Fibroblast of skin of back (primary cell): ENCODE measurements around the gene SOBP.

Source experiments
- DNase-seq: peaks from one replicate; pipeline ENCODE4 v3.0.0-alpha.2; 2013

SOBP gene

DNA sequence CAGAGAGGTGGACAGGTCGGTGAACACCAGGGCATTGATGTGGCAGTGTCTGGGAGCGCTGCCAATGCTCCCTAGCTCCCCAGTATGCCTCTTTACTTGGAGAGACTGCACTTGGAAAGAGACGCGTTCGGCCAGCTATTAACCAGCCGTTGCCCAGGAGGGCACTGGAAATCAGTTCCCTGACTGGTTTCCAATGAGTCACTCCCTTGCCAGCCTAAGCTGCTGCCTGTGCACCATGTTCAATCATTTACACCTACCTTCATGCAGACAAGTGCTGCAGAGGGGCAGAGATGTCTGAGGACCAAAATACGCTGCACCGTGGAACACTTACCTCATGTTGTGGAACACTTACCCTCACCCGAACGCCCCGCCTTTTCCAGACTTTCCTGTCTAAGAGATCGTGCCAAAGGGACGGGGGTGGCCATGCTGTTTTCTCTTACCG lies 151.6 kb downstream of the SOBP start:
- no peak for DNase-seq

DNA sequence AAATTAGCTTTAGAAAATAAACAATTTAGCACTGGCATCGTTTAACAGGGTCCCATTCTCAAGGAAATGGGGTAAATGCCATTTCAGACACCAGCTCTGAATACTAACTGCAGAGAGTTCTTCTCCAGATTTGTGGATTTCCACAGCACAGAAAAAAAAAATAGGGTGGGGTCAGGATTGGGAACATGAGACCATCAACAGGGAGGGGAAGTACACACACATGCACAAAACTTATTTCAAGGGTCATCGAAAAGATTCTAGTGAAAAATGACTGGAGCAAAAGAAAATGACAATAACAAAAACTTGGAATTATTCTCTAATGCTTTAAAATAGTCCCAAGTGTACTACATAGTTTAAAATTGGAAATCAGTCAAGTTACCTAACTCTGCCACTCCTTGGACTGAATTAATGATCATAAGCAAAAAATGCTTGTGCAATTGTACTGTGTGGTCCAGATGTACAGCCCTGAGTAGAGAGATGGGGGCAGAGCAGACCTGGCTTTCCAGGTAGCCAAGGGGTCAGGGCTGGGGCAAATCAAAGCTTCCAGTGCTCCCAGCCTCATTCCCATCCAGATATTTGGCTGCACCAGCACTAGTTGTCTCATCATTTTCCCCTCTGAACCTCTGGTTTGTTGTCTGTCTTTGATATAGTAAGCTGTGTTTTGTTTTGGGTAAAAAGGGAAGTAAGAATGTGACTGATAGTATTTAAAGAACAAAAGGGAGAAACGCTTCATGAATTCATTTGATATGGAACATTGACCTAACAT lies 152.4 kb downstream of the SOBP start:
- DNase-seq: no peak

DNA sequence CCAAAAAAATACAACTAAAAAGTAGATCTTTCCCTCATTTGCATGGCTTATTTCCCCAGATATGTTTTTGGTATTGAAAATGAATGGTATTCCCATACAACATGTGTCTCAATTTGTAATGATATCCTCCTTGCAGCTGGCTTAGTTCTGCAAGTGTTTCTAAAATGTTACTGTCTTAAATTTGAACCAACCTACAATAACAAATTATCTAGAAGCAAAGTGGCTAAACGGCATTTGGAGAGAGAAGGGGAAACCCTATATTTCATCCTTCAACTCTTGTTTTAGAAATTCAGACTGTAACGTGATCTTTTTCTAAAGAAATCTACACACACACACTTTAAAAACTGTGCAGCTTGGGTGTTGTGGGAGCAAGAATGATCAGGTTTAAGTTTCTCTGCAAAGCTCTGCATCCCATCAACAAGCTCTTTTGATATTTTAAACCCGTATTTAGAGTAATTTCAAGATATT lies 153.0 kb downstream of the SOBP start:
- DNase-seq: no peak

DNA sequence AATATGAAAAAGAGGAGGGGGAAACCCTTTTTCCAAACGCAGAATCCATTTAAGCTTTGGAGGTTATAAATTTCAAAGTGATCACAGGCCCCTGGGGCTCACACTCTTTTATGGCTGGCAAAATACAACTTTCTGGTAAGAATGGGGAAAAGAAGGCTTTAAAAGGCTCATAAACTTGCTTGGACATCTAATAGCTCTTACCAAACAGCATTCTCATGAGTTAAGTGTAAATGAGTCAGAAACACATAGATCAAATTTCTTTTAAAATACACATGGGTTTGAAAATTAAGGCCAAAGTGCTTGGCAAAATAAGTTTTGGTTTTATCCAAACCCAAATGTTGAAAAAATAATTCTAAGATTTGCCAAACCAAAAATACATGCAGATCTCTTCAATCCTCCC lies 154.6 kb downstream of the SOBP start:
- no peak for DNase-seq

DNA sequence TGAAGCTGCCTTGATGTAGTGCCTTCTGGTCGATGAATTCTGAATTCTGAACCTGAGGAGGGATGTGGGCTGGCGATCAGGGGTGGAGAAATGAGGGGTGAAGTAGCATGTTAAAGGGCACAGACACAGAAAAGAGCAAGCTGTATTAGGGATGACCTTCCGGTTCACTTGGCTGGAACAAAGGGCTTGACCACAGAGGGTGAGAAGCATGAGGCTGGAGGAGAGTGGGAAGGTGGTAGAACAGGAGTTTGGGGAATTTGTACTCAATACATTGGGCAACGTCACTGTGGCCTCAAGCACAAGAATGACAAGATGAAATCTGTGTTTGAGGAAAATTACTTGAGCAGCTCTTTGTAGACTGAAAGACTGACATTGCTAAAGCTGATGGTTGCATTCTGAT lies 155.8 kb downstream of the SOBP start:
- DNase-seq: no peak

DNA sequence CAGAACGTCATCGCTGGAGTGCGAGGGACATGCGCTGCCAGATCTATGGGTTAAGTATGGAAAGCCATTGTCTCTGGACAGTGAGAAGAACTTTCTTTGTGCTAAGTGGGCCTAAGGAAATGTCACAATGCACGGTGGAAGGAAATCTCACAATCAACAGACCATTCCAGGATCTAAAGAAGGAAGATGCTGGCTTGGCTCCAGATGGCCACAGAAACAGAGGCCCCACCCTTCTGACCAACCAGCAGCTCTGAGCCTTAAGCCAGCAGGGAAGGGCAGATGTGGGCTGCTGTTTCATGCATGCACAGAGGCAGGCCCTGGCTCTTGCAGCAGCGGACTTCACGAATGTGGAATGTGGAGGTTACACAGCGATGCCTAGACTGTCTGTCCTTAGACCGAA lies 156.3 kb downstream of the SOBP start:
- no peak for DNase-seq

DNA sequence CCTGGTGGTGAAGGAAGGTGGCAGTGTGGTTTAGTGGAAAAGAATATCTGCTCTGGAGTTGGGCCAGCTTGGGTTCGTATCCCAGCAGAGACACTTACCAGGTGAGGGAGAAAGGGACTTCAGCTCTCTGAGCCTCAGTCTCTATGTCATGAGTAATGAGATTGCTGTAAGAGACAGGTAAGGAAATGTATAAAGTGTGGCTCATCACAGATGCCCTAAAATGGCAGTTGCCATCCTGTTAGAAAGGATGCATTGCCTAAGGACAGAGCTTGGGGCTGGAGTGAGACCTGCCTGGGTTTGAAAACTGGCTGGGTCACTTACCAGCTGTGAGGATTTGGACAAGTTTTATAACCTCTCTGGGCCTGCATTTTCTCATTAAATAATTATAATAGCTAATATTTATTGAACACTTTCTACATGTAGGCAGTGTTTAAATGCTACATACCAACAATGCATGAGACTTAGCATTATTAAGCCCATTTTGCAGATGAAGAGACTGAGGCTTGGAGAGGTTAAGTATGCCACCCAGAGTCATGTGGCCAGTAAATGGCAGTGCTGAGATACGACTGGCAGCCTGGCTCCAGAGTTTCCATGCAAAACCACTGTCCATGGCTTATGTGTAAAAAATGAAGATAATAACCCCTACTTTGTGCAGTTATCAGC lies 157.0 kb downstream of the SOBP start:
- DNase-seq: no peak

DNA sequence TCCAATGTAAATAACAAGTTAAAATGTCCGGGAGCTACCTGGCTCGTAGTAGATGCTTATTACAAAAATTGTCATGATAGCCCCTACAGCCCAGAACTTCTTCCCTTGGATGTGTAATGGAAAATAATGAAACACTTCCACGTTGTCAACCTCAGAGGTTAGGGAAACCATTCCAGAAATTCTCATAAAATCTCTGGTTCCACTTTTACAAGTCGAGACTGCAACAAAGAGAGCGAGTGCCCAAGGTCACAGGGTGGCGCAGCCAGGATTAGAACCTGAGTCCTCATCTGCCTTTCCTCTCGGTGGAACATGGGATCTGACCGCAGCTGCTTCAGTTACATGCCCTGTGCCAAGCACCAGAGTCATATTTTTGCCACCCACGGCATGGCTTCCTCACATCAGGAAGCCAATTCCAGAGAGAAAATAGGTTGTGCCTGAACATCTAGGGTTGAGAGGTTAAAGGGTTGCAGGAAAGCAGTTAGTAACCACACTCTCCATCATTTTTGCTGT lies 157.6 kb downstream of the SOBP start:
- no peak for DNase-seq

DNA sequence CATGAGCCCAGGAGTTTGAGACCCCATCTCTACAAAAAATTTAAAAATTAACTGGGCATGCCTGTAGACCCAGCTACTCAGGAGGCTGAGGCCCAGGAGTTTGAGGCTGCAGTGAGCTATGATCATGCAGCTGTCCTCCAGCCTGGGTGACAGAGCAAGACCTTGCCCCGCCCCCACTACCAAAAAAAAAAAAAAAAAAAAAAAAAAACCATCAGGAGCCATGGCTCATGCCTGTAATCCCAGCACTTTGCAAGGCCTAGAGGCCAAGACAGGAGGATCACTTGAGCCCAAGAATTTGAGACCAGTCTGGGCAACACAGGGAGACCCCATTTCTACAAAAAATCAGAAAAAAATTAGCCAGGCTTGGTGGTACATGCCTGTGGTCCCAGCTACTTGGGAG lies 159.1 kb downstream of the SOBP start:
- DNase-seq: no peak

DNA sequence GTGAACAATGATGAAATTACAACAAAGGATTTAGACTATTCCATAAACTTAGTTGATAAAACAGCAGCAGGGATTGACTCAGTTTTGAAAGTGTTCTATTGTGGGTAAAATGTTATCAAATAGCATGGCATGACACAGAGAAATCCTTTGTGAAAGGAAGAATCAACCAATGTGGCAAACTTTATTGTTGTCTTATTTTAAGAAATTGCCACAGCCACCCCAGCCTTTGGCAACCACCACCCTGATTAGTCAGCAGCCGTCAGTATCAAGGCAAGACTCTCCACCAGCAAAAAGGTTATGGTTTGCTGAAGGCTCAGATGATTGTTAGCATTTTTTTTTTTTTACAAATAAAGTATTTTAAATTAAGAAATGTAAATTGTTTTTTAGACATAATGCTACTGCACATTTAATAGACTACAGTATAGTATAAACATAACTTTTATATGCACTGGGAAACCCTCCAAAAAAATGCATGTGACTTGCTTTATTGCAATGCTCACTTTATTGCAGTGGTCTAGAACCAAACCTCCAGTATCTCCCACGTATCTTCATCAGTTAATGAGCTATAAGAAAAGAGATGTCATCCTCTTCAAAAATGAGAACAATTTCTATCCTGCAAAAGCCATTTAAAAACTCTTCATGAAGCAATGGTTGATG lies 162.7 kb downstream of the SOBP start:
- DNase-seq: no peak

DNA sequence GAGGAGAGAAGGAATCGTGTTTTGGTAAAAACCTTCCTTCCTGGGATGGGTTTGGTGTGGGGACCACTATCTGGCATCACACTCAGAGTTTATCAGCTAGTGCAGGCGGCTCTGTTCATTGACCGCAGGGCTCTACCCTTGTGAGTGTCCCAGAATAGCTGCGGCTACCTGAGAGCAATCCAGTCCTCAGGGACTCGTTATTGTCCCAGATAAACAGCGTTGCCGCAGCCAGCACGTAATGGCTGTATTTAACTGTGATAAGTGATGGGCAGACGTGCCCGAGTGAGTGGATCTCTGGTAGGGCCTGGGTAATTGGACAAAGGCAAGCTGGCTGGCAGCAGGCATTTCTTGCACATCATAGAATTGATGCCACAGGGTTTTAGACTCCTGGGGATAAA lies 163.3 kb downstream of the SOBP start:
- DNase-seq: no peak

DNA sequence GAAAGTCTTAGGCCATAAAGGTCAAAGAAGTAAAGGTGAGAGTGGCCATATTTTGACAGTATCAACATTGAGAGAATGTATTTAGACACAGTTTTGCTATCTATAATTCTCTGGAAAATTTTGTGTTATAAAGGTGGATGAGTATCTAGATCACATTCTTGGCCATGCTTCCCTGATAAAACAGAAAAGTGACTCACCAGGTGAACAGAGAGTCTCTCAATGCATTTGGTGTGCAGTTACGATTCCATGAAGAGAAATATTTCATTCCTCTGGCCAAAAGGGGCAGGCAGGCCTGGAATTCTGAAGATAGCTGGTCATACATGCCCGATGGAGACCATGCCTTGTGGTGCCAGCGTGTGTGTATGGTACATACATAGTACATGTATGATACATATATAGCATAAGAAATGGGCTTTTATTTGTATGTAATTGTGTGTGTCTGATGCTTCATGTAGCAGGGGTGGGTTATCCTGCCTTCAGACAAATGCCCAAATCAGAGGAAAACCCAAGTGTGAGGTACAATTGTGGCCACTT lies 164.0 kb downstream of the SOBP start:
- no peak for DNase-seq

DNA sequence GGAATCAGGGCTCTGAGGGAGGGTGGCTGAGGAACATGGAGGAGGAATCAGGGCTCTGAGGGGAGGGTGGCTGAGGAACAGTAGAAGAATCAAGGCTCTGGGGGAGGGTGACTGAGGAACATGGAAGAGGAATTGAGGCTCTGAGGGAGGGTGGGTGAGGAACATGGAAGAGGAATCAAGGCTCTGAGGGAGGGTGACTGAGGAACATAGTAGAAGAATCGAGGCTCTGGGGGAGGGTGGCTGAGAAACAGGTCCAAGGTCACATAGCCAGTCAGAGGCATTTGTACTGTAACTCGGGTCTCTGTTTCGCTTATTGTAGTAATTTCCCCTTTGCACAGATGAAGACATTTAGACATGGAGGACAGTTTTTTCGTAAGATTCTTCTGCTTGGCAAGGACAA lies 164.8 kb downstream of the SOBP start:
- no peak for DNase-seq

DNA sequence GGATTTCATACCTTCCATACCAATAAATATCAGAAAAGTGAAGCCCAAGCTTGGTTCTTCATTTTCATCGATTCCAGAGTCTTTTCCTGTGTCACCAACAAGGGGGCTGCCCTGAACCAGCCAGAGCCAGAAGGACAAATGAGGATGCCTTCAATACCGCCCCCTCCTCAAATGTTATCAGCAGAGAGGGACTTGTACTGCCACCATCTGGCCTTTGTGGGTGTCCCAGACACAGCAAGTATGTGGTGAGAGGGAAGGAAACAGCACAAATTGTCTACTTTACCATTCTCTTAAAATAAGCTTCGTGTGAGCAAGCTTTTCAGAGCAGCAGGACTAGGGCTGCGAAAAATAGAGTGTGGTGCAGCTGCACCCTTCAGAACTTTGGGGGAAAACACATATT lies 165.3 kb downstream of the SOBP start:
- no peak for DNase-seq

DNA sequence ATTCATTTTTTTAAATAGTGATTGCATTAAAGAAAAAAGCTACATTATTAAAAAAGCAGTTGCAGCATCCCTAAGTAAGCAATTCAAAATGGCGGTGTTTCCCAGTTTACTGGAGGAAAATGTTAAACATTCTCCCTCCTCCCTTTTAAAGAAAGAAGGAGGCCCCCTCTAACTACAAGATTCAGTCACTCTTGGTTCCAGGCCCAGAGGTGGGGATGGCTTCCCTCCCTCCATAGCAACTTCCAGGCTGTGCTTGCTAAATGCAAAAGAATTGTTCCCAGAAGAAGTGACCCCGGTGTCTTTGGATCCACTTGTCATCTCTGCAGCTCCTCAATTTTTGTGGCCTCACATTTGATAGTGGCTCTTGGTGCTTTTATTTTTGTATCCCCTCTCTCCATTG lies 165.9 kb downstream of the SOBP start:
- no peak for DNase-seq

DNA sequence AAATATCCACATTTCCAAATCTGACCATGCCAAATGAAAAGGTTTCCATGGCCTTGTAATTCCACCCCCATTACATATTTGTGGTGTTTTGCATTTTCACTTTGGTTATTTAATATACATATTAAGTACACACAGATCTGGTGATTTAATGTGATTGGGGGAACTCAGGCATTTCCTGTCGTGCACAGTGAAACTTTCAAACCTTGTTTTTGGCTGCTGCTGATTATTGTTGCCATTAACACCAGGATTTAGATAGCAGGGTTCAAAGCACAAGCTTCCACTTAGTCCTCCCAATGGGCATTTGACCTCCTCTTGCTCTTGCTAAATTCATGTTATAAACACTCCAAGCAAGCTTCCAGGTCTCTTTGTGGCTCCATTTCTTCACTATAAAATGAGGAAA lies 166.5 kb downstream of the SOBP start:
- peak; percentile 27 for DNase-seq

DNA sequence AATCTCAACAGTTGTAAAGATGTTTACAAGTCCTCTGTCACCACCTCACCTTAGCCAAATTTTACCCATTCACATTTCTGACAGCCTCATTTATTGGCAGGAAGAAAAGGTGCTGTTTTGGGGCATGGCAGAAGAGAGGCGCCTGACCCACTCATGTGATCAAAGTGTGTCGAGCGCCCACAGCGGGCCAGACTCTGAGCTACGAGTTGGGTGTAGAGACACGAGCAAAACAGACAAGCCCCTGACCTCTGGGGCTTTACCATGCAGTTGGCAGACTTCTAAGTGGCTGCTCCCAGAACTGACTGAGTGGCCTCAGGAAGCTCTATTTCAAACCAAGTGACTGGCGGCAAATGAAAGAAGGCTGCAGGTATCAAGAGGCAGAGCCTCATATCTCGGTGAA lies 167.0 kb downstream of the SOBP start:
- no peak for DNase-seq

DNA sequence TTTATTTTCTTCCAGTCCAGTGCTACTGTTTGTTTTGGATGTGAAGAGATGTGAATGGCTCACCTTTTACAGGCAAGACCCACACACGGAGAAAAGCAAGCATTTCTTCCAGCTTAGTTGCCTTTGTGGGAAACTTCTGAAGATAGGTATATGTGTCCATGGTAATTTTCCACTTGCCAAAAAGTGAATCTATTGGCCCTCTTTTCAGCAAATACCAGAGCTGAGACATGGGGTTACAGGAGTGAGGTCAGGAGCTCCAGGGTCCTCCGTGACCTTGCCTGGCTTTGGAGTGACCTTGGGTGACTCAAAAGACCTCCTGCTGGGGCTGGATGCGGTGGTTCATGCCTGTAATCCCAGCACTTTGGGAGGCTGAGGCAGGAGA lies 167.4 kb downstream of the SOBP start:
- no peak for DNase-seq

DNA sequence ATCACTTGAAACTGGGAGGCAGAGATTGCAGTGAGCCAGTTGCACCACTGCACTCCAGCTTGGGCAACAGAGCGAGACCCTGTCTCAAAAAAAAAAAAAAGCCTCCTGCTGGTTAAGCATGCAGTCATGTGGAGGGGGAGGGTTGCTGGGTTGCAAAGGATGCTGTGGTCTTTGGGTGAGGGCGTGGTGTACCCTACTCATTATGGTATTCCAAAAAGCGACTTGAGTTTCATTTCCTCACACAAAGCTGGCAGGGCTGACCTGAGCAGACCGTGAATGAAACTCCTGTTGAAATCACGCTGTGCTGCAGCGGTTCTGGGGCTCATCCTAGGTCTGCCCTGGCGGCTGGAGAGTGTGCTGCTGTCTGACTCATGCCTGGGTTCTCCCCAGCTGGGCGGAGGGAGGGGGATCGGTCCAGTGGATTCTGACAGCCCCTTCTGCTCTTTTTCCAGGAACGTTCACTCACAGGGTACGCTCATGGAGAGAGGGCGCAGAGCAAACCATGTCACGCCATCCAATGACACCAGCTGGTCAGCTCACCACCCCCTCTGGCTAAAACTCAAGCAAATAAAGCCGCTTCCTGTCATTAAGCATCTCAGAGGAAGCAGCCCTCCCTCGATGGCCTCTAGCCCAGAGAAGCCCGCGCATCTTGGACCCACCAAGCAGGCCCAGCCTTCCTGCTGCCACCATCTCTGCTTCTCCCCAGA lies 168.0 kb downstream of the SOBP start:
- DNase-seq: peak; percentile 33

DNA sequence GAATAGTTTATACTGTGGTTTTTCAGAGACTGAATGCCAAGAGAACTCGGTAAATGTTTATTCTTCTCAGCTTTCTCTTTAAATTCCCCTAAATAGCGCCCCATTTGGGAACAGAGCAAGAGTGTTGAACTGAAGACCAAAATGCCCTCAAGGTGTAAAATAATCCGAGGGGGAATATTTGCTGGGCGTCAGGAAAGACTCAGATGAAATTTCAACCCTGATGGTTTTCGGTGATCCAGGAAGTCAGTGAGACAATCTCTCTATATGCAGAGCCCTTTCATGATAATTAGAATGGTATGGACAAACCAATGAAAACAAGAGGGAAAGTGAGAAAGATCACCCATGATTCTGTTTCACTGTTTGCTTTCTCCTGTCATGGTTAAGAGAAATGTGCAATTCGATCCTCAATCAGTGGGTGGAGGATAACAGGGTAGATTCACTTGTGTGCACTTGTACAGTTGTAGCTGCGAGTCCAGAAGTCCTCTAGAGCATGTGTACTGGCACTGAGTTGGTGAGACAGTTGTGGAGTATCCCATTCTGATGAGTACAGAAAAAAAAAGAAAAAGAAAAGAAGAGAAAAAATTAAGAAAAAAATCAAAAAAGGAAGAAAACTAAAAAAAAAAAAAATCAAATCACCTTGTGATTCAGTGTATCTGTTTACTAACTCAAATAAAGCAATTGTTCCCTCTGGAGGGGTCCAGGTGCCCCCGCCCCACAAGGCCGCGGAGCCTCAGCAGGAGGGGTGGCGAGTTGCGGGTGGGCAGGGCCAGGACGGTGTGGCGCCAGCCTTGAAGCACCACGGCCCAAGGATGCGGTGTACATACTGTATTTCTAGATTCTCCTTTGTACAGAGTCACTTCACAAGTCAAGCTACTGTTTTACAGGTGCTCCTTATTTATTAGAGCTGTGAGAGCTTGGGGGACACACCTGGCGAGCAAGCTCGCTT lies 169.3 kb downstream of the SOBP start:
- peak; percentile 25 for DNase-seq

DNA sequence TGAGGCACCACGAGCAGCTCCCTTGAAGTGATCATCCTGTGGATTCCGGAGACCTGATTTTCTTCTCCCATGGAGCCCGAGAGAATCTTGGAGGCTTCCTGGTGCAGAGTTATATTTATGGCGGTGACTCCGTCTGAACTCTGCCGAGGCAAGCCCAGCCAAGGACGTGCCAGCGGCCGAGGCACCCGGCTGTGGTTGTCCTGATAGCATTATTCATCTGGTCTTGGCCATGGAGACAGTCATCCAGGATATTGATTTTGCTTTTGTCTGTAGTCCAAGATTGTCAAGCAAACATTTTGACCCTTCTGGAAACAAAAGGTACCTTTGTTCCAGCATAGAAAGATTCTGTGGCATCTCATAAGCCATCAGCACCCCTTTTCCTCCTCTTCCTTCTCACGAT lies 170.9 kb downstream of the SOBP start:
- no peak for DNase-seq

DNA sequence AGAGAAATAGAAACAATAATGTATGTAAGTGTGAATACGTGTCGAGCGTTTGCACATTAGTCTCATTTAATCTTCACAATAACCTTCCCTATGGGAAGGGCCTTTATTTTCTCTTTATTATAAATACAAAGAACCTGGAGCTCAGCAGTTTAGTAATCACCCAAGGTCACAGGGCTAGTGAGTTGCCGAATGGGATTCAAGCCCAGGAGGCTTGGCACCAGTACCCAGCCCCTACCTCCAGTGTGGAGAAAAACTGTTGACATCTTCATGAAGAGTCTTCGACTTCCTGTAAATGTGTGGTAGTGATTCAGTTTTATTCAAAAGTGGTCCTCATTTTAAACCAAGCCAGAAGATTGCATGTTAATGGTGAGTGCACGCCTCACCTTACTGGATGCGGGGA lies 171.4 kb downstream of the SOBP start:
- no peak for DNase-seq
